Keratinocyte (primary cell): ENCODE data around the gene CFAP45. TPM values are rescaled to one million over a fixed set of nuclear protein-coding genes. Genes with fewer than 3 reads are reported as not detected.

Experiments used
- DNase-seq: peaks from one replicate; pipeline ENCODE4 v3.0.0-alpha.2; 2011; ENCODE audit warnings: low read depth, missing footprints, low spot score
- FAIRE-seq: peaks from 2 replicates; lab custom pipeline; 2011; peaks lifted over from hg19 to GRCh38; lab: Jason Lieb, UNC
- H2AFZ ChIP-seq: 2 replicates; pipeline ENCODE4 v1.6.0; 2012; ENCODE audit warnings: low read length, control low read depth, inconsistent platforms; ENCODE audit not compliant: control insufficient read depth
- H3K27ac ChIP-seq: 2 replicates; pipeline ENCODE4 v1.5.1; 2011; ENCODE audit warnings: low read length; ENCODE audit not compliant: control insufficient read depth, insufficient read depth
- H3K27me3 ChIP-seq: 3 replicates; pipeline ENCODE4 v1.6.0; 2011; ENCODE audit warnings: low read length; ENCODE audit not compliant: control insufficient read depth, insufficient read depth; ENCODE audit errors: extremely low read depth
- H3K36me3 ChIP-seq, 2 experiments: 2 replicates in 1 of 2; 3 replicates in 1 of 2; pipeline ENCODE4 v1.5.1; 2011; ENCODE audit warnings: low read length in 2 of 2, mild to moderate bottlenecking in 1 of 2; ENCODE audit not compliant: control insufficient read depth in 2 of 2, insufficient read depth in 2 of 2; ENCODE audit errors: extremely low read depth in 1 of 2
- H3K4me1 ChIP-seq: 3 replicates; pipeline ENCODE4 v1.5.1; 2011; ENCODE audit warnings: low read length; ENCODE audit not compliant: control insufficient read depth, insufficient read depth; ENCODE audit errors: extremely low read depth
- H3K4me2 ChIP-seq: 3 replicates; pipeline ENCODE4 v1.6.0; 2011; ENCODE audit warnings: low read depth, low read length; ENCODE audit not compliant: control insufficient read depth, insufficient read depth; ENCODE audit errors: extremely low read depth
- H3K4me3 ChIP-seq, 3 experiments: fragments of 200-600 bp in 1 of 3; sonication (generic) in 1 of 3; 2 replicates in 2 of 3; 3 replicates in 1 of 3; pipeline ENCODE4 v1.5.1; 2011 to 2016; ENCODE audit warnings: low read length in 3 of 3, mild to moderate bottlenecking in 3 of 3, control low read depth in 2 of 3, inconsistent platforms in 1 of 3, low read depth in 1 of 3, mixed read lengths in 1 of 3, mixed run types in 1 of 3, moderate library complexity in 1 of 3; ENCODE audit not compliant: control insufficient read depth in 2 of 3, insufficient read depth in 2 of 3; ENCODE audit errors: extremely low read depth in 1 of 3
- H3K79me2 ChIP-seq: 2 replicates; pipeline ENCODE4 v1.6.0; 2012; ENCODE audit warnings: low read length; ENCODE audit not compliant: control insufficient read depth, insufficient read depth
- H3K9ac ChIP-seq: 3 replicates; pipeline ENCODE4 v1.6.0; 2011; ENCODE audit warnings: low read length; ENCODE audit not compliant: control insufficient read depth, insufficient read depth; ENCODE audit errors: extremely low read depth
- H3K9me1 ChIP-seq: 3 replicates; pipeline ENCODE4 v1.6.0; 2011; ENCODE audit warnings: low read length; ENCODE audit not compliant: control insufficient read depth, insufficient read depth; ENCODE audit errors: extremely low read depth
- H3K9me3 ChIP-seq: 2 replicates; pipeline ENCODE4 v1.5.1; 2012; ENCODE audit warnings: low read depth, low read length; ENCODE audit not compliant: control insufficient read depth
- H4K20me1 ChIP-seq: 3 replicates; pipeline ENCODE4 v1.6.0; 2011; ENCODE audit warnings: low read length; ENCODE audit not compliant: control insufficient read depth, insufficient read depth; ENCODE audit errors: extremely low read depth
- CTCF ChIP-seq, 3 experiments: IDR thresholded peaks in 1 of 3; conservative IDR thresholded peaks in 1 of 3; optimal IDR thresholded peaks in 1 of 3; 2 replicates in 2 of 3; 3 replicates in 1 of 3; pipeline versions ENCODE3 to v1.5.1; 2011; ENCODE audit warnings: low read length in 3 of 3, mild to moderate bottlenecking in 3 of 3, moderate library complexity in 2 of 3, control low read depth in 1 of 3, inconsistent platforms in 1 of 3; ENCODE audit not compliant: insufficient read depth in 2 of 3; ENCODE audit errors: extremely low read depth in 1 of 3
- EZH2 ChIP-seq: IDR thresholded peaks from one replicate; pipeline ENCODE4 v1.6.1; 2012; ENCODE audit warnings: inconsistent platforms, mild to moderate bottlenecking, low read length, moderate library complexity
- dilution Hi-C: fragments of 300-500 bp; cut with MboI; formaldehyde crosslinking; loops from one replicate; pipeline ENCODE4 v1.7.0; 2020; ENCODE audit warnings: low sequenced_read_pairs; ENCODE audit not compliant: extremely low pct_ligation_motif_present
- polyA plus RNA-seq, 5 experiments: library from polyadenylated mRNA; depleted of rRNA in 3 of 5; stranded (reverse) in 3 of 5; stranded (forward) in 1 of 5; unstranded in 1 of 5; fragments of >200 nt; gene quantifications; 1 replicate in 1 of 5; 2 replicates in 3 of 5; 3 replicates in 1 of 5; pipeline versions ENCODE4 v1.2.1 to v1.2.3, GENCODE V29; 2011 to 2012; ENCODE audit warnings: missing spikeins in 2 of 5, low read depth in 1 of 5, low replicate concordance in 1 of 5

CFAP45 gene
- polyA plus RNA-seq, 1 donor (not counting 4 experiments of a cell fraction or from before 2014, with no cell fraction given): 2.3 TPM

GRCh38 chr1:159936273-159936904 is 36.4 kb upstream of the CFAP45 start:
- Histone ChIP-seq H4K20me1 (no peaks in the 10 kb centered on the region), H3K36me3 (peaks cover 3 to 4% of the 10 kb centered on the region in 2 experiments), H3K9ac (no peak overlapping the region), H3K4me1 (peaks cover 54% of the 10 kb centered on the region), H3K9me1 (no peaks in the 10 kb centered on the region), H2AFZ (no peak overlapping the region), H3K4me3 (no peak overlapping the region), H3K27ac (no peak overlapping the region), H3K79me2 (no peaks in the 10 kb centered on the region), H3K9me3 (no peaks in the 10 kb centered on the region), H3K4me2 (no peak overlapping the region), H3K27me3 (no peaks in the 10 kb centered on the region)
- dilution Hi-C loops: no loop called here
- TF ChIP-seq CTCF (optimal IDR thresholded peaks at IDR 0.05 in 1 of 3, IDR thresholded peaks at IDR 0.05 in 1 of 3, conservative IDR thresholded peaks at IDR 0.05 in 1 of 3; ENCODE audit: extremely low read depth in 1 of 3, insufficient read depth in 2 of 3, low read length in 3 of 3) (peak; percentile 96 to 99 (median 98)), EZH2 (no peak)
- DNase-seq (no peak), FAIRE-seq (peak; percentile 87)

- FAIRE-seq (peak; percentile 36), DNase-seq (no peak)
- Histone ChIP-seq H4K20me1 (no peaks in the 10 kb centered on the region), H3K4me2 (no peak overlapping the region), H3K9me3 (no peaks in the 10 kb centered on the region), H3K4me1 (peaks cover 53% of the 10 kb centered on the region), H3K27me3 (no peaks in the 10 kb centered on the region), H3K36me3 (peaks cover 6% of the 10 kb centered on the region in 2 experiments), H3K79me2 (no peaks in the 10 kb centered on the region), H2AFZ (no peak overlapping the region), H3K27ac (no peak overlapping the region), H3K4me3 (no peak overlapping the region), H3K9me1 (no peaks in the 10 kb centered on the region), H3K9ac (no peak overlapping the region)
- dilution Hi-C loops: no loop called here
- no peak for TF ChIP-seq EZH2
- TF ChIP-seq CTCF (optimal IDR thresholded peaks at IDR 0.05 in 1 of 3, IDR thresholded peaks at IDR 0.05 in 1 of 3, conservative IDR thresholded peaks at IDR 0.05 in 1 of 3; ENCODE audit: extremely low read depth in 1 of 3, insufficient read depth in 2 of 3, low read length in 3 of 3): no peak
Observed at GRCh38 chr1:159935719-159936272, 35.8 kb upstream of the CFAP45 start.
